ENCODE results near the gene SGSM2. TPM values are rescaled to one million over a fixed set of nuclear protein-coding genes. Genes with fewer than 3 reads are reported as not detected.

Gene SGSM2
- total RNA-seq, 1 donor from 2014 or later = 127 TPM

DNA sequence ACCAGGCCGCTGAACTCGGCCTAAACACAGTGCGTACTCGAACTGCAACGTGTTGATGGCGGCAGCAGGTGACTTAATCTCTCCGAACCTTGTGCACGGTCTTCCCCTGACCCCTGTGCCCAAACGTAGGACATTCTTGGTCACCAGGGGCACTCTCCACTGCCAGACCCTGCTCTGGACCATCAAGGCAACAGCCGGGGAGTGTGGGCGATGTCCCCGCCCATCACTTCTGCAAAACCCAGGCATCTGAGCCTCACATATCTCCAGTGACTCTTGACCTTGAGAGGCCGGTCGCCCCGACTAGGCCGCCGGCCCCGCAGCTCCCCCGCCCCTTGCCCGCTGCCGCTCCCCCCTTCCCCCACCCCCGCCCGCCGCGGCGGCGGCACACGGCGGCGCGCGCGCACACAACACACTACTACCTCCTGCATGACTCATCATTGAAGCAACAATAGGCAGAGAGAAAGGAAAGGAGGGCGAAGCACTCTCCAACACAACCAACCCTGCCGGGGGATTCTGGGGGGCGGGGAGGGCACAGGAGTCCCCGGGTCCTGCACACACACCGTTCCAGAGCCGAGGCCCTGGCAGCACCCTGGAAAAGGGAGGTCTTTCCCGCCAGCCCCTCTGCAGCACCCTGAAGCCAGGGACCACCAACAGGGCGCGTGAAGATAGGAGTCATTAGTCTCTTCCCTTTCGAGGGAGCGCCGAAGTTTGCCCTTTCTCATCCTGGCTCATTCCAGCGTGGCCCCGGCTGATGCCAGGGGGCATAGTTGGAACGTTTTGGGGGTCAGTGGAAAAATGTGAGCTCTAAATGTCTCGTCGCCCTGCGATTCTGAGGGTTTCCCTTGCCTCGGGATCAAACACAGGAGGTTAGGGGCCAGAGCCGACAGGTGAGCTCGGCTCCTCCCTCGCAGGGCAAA lies 61.6 kb downstream of the SGSM2 start:
- H3K9me3 Mint-ChIP-seq (ENCODE audit: low read depth) = no peaks in the 10 kb centered on the region
- H3K36me3 Mint-ChIP-seq (ENCODE audit: insufficient read depth) = no peaks in the 10 kb centered on the region
- DNase-seq (ENCODE audit: low spot score, unreplicated experiment) = peak; percentile 38
- H3K27ac Mint-ChIP-seq = peak overlapping the region; percentile 100
- TF ChIP-seq, protein P1, sequence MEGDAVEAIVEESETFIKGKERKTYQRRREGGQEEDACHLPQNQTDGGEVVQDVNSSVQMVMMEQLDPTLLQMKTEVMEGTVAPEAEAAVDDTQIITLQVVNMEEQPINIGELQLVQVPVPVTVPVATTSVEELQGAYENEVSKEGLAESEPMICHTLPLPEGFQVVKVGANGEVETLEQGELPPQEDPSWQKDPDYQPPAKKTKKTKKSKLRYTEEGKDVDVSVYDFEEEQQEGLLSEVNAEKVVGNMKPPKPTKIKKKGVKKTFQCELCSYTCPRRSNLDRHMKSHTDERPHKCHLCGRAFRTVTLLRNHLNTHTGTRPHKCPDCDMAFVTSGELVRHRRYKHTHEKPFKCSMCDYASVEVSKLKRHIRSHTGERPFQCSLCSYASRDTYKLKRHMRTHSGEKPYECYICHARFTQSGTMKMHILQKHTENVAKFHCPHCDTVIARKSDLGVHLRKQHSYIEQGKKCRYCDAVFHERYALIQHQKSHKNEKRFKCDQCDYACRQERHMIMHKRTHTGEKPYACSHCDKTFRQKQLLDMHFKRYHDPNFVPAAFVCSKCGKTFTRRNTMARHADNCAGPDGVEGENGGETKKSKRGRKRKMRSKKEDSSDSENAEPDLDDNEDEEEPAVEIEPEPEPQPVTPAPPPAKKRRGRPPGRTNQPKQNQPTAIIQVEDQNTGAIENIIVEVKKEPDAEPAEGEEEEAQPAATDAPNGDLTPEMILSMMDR (IDR thresholded peaks at IDR 0.05; ENCODE audit: unreplicated experiment) = no peak
- peaks cover 44% of the 10 kb centered on the region for H3K4me1 Mint-ChIP-seq (ENCODE audit: low read depth)
- no peaks in the 10 kb centered on the region for H3K27me3 Mint-ChIP-seq
- peak overlapping the region; percentile 93 for H3K4me3 Mint-ChIP-seq (ENCODE audit: low read depth)

DNA sequence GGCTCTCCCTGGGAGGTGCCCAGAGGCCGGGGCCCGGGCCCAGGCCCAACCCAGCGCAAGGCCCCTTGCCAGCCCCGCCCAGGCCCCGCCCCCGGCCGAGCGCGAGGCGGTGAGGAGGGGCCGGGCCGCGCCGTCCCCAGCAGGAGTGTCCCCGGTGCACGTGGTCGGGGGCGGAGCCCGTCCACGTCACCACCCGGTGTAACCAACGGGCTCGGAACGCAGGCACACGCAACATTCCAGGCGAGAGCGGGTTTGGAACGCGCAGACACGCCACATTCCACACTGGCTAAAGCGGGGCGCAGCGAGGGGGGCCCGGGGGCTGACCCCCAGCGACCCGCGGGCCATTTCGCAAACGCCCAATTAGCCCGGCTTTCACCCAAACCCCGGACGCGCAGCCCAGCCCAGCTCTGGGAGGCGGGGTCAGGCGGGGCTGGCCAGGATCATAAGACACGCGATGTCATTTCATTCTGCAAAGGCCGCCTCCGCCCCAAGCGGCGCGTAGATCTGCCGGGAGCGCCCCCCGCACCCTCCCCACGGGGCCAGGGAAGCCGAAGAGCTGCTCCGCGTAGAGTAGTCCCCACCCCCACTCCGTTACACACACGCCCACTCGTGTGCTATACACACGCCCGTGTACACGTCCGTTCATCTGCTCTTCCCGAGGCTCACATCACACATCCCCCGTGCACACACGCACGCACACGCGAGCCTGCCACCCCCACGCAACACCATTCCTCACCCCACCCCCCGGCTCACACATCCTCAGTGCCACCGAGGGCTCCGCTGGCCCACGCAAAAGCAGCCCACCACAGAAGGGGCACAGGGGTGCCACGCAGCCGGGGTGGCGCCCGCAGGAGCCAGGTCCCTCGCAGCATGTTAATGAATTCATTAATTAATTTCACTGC lies 62.5 kb downstream of the SGSM2 start:
- peak; percentile 97 for DNase-seq (ENCODE audit: low spot score, unreplicated experiment)
- TF ChIP-seq, protein P1 (IDR thresholded peaks at IDR 0.05; ENCODE audit: unreplicated experiment) = no peak
- Mint-ChIP-seq H3K27me3 (no peaks in the 10 kb centered on the region), H3K4me3 (ENCODE audit: low read depth) (peak overlapping the region; percentile 93), H3K27ac (peak overlapping the region; percentile 100), H3K36me3 (ENCODE audit: insufficient read depth) (no peaks in the 10 kb centered on the region), H3K4me1 (ENCODE audit: low read depth) (peaks cover 40% of the 10 kb centered on the region), H3K9me3 (ENCODE audit: low read depth) (no peaks in the 10 kb centered on the region)

- Mint-ChIP-seq H3K27ac (peak overlapping the region; percentile 100), H3K27me3 (no peaks in the 10 kb centered on the region), H3K36me3 (ENCODE audit: insufficient read depth) (no peaks in the 10 kb centered on the region), H3K9me3 (ENCODE audit: low read depth) (no peaks in the 10 kb centered on the region), H3K4me1 (ENCODE audit: low read depth) (peaks cover 40% of the 10 kb centered on the region), H3K4me3 (ENCODE audit: low read depth) (peak overlapping the region; percentile 93)
- DNase-seq (ENCODE audit: low spot score, unreplicated experiment) = peak; percentile 49
- TF ChIP-seq, protein P1 (IDR thresholded peaks at IDR 0.05; ENCODE audit: unreplicated experiment) = no peak
Observed at GRCh38 chr17:2400474-2400866, 63.2 kb downstream of the SGSM2 start.

DNA sequence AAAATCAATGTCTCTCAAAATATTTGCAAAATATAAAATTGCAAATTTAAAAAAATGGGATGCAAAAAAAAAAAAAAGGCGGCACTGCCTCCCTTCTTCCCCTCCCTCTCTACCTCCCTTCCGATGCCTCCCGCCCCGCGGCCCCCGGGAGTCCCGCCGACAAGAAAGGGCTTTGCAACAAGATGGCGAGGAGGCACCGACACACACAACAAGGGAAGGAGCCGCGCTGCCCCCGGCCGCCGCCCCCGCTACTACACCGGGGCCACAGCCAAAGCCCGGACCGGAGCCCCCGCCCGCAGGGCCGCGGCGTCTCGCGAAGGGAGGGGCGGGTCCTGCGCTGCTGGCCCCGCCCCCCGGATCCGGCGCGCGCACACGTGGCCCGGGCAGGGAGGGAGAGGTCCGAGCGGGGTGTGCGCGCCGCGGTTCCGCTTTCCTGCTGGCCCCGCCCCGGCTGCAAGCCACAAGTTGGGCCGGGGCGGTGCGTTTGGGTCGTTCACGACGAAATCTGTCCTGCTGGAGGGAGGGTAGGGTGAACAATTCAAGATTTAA lies 63.6 kb downstream of the SGSM2 start, which contains the start of gene MNT:
Gene MNT (minus strand): TSS at position 184 of the 549 bp plus-strand sequence. CDS start 348 bp downstream, outside the sequence.
- peak; percentile 90 for DNase-seq (ENCODE audit: low spot score, unreplicated experiment)
- TF ChIP-seq, protein P1 (IDR thresholded peaks at IDR 0.05; ENCODE audit: unreplicated experiment) = no peak
- H3K4me1 Mint-ChIP-seq (ENCODE audit: low read depth) = peaks cover 38% of the 10 kb centered on the region
- peaks cover 1% of the 10 kb centered on the region for H3K36me3 Mint-ChIP-seq (ENCODE audit: insufficient read depth)
- peak within 1 kb of the TSS; percentile 93 for H3K4me3 Mint-ChIP-seq (ENCODE audit: low read depth)
- H3K9me3 Mint-ChIP-seq (ENCODE audit: low read depth) = no peaks in the 10 kb centered on the region
- H3K27ac Mint-ChIP-seq = peak within 1 kb of the TSS; percentile 100
- no peaks in the 10 kb centered on the region for H3K27me3 Mint-ChIP-seq
